Lung microvascular endothelial cell (primary cell): ENCODE results near the gene VDR. TPM values are rescaled to one million over a fixed set of nuclear protein-coding genes. Genes with fewer than 3 reads are reported as not detected.

Experiments
- DNase-seq, 2 donors: peaks; one replicate each; pipeline versions ENCODE4 v3.0.0 to v3.0.0-alpha.2; 2010; ENCODE audit warnings: low read depth in 2 of 2
- total RNA-seq: library from RNA; depleted of rRNA; stranded (reverse); fragments of >200 nt; gene quantifications from 2 replicates; pipeline ENCODE4 v1.2.1, GENCODE V29; 2014

The VDR gene
- not detected in 2 replicates for total RNA-seq

- peak; percentile 45 to 51 for DNase-seq
Observed at GRCh38 chr12:47904713-47905709, at the start of gene VDR. Gene VDR (minus strand): TSS chr12:47904994. CDS start chr12:47879113, 25,881 bp downstream.

DNA sequence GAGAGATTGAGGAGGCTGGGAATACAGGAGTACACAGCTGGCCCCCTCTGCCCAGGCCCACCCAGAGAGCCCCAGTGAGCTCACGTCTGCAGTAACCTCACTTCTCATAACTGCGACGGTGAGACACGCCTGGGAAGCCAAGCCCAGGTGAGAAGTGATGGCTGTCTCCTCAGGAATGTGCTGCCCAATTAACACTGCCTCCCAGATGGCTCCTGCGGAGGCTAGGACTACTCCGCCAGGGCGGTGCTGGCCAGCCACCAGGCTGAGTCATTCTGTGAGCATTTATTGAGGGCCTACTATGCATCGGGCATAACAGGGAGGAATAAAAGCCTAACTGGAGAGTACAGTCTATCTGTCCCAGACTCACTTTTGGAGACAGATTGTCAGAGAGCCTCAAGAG lies 49.3 kb upstream of the VDR start:
- no peak for DNase-seq

DNA sequence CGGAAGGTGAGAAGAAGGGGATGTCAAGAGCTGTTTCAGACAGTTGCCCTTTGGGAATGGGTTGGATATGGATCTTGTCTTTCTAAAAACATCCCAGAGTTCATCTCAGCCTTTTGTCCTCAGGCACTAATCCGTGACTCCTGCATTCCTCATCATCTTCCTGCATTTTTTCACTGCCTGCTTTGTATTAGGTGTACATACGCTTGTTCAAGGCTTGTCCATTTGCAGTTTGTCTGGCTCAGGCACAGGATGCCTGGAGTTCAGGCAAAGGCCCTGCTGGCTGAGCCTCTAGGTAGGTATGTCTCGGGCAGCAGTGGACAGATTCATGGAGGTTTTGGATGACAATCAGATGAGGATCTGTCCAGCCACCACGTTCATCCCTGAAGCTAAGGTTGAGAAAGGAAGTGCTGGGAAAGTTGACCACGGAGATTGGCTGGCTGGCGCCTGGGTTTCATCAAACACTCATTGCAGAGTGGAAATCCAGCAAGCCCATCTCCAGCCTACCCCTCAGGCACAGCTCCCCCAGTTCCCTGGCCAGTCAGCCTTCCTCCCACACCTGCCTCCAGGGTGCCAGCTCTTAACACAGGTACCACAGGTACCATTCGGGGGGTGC lies 46.2 kb upstream of the VDR start:
- no peak for DNase-seq

- peak; percentile 55 to 79 for DNase-seq
Observed at GRCh38 chr12:47949441-47950341, 44.9 kb upstream of the VDR start.

DNA sequence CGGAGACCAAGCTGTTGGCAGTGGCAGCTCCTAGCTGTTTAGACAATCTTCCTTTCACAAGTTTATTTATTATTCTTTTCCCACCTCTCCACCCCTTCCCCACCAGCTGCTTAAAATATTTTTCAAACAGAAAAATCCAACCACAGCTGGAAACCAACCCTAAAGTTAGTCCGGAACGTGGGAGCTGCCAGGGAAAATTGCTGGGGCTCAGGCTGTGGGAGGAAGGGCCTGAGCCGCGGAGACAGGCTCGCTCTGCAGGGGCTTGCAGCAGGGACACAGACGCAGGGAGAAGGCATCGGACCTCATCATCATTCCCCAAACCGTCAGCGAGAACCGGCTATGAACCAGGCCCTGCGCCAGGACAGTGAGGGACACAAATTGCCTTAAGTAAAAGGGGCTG lies 42.5 kb upstream of the VDR start:
- DNase-seq, result no peak

GRCh38 chr12:47946413-47947323 lies 41.9 kb upstream of the VDR start:
- no peak for DNase-seq

DNA sequence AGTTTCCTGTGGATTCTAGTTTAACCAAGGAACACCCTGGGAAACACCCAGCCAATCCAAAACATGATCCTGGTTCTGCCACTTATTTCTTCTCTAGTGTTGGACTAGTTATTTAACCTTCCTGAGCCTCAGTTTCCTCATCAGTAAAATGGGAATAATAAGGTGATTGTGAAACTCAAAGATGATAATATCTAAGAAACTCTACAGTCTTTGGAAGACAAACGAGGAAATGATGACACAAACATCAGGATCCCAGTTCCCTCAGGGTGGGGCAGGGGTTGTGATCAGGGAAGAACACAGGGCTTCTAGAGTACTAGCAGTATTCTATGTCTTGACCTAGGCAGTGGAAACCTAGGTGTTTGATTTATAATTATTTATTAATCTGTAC lies 40.5 kb upstream of the VDR start:
- no peak for DNase-seq

GRCh38 chr12:47944685-47945340 lies 40.0 kb upstream of the VDR start:
- no peak for DNase-seq

DNA sequence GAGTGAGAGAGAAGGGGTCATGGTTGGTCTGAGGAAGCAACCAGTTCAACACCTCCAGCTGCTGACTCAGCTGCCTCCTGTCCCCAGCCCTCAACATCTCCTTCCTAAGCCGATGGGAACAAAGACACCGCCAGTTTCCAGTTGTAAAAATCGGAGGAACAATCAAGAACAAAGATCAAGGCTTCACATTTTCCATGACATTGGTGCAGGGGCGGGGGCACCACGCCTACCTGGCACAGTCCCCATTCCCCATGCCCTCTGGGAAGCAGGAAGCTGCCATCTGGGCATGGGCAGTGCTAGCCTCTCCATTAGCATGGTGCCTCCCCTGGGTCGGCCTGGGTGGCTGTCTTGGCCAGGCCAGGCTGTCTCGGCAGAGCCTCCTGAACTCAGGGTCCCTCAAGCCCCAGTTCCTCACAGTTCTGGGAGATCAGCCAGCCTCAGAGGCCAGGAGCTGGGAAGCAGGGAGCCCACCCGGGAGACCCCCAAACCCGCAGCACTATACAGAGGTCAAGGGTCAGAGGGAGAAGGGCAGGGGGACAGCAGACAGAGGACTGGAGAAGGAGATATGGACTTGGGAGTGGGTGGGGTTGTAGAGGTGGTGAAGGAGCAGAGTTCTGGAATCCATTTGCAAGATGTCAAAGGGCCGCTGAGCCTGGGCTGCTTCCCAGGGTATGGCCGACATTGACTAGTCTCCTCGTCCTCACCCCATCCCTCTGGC lies 39.0 kb upstream of the VDR start:
- DNase-seq, result no peak

DNA sequence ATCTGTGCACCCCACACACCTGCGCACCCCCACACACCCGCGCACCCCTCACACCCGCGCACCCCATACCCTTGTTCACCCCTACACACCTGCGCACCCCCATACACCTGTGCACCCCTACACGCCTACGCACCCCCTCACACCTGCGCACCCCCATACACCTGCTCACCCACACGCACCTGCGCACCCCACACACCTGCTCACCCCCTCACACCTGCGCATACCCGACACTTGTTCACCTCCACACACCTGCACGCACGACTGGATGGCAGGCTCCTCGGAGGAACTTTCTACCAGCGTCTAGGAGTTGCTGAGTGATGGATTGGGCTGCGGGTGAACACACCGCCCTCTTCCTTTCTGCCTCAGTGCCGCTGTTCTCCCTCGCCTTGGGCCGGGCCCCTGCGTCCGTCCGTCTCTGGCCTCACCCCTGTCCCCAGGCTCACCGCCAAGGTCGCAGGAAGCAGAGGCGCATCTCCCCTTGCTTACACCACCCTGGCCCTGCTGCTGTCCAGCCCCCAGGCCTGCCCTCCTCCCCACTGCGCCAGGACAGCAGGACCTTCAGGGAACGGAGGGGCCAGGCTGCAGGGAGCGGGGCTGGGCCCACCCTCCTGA lies 37.9 kb upstream of the VDR start:
- DNase-seq, result no peak

DNA sequence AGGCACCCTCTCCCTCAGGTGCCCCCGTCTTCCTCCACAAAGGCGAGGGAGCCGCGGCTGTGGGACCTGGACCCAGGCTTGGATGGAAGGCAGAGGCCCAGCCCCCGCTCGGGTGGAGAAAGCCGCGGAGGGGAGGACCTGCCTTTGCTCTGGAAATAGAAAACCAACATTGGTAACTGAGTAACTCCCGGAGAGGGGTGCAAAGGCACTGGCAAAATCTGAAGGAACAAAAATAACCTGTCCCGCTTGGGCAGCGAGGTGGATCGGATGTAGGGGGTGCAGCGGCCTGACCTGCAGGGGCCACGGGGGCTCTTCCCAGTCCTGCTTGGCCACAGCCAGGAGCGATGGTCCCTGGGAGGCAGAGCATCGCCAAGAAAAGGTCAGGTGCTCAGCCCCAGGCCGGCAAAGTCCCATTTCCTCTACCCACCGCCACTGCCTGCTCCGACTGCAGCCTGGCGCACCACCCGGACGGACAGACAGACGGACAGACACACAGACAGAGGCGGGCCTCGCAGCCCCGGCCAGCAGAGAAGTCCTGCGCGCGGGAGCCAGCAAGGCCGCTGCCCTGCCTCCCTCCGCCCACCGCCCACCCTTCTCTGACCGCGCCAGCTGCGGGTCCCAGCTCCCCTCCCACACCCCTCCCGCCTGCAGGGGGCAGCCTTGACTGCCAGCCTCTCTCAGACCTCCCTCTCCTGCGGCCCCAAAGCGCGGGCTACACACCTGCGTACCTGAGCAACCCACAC lies 37.2 kb upstream of the VDR start:
- DNase-seq, result peak in 1 of 2 donors; percentile 16

DNA sequence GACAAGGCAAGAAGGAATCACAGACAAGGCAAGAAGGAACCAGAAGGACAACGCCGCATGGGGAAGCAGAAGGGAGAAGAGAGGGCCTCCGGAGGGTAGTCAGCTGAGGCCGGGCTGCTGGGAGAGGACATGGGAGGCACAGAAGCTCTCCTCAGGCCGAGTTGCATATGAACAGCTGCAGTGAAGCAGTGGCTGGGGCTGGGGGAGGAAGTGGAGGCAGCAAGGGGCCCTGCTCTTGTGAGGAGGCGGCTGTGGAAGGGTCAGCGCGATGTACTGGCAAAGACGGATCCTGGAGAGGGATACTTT lies 36.6 kb upstream of the VDR start:
- no peak for DNase-seq

DNA sequence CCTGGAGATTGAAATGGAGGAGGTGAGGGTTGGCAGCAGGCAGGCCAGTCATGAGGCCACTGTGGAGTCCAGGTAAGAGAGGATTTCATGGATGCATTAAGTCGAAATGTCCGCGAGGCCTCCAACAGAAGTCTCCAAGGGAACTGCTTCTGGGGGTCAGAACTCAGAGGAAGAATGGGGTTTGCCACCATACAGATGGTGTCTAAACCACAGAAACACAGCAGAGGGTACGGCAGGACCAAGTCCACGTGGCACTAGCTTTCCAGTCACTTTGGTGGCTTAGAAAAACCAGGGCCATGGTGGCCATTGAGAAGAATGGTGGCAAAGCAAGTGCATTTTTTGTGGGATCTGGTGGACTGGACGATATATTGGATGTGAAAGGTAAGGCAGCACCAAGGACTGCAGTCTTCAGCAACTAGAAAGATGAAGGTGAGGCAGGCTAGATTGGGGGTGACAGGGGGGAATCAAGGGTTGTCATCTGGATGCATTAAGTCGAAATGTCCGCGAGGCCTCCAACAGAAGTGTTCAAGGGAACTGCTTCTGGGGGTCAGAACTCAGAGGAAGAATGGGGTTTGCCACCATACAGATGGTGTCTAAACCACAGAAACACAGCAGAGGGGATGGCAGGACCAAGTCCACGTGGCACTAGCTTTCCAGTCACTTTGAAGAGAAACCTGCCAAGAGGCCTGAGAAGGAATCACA lies 36.1 kb upstream of the VDR start:
- no peak for DNase-seq

- no peak for DNase-seq
Observed at GRCh38 chr12:47939009-47939601, 34.3 kb upstream of the VDR start.

DNA sequence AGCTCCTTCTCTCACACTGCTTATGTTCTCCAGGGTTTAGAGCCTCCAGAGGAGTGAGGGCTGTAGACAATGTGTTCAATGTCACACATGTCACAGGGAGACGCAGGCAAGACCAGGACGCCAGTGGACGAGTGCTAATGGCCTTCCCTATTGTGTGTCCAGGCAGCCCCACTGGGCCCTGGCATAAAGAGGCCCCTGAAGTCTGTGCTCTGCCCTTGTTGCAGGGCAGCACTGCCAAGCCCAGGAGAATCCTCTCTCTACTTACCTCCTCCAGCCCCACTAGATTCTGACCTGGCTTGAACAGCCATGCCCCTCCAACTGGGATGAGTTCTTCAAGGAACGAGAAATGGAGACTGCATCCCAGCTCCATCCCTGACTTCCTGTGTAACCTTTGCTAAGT lies 33.8 kb upstream of the VDR start:
- DNase-seq, result no peak

DNA sequence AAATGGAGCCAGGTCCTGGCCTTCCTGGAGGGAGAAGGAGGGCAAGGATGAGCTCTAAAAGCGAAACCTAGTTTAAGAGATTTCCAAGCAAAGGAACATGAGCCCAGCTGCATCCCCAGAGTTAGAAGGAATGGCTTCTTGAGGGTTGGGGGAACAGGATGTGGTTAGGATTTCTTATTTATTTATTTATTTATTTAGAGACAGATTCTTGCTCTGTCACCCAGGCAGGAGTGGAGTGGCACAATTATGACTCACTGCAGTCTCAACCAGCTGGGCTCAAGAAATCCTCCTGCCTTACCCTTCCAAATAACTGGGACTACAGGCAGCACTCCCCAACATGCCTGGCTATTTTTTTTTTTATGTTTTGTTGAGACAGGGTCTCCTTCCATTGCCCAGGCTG lies 33.3 kb upstream of the VDR start:
- DNase-seq, result no peak

DNA sequence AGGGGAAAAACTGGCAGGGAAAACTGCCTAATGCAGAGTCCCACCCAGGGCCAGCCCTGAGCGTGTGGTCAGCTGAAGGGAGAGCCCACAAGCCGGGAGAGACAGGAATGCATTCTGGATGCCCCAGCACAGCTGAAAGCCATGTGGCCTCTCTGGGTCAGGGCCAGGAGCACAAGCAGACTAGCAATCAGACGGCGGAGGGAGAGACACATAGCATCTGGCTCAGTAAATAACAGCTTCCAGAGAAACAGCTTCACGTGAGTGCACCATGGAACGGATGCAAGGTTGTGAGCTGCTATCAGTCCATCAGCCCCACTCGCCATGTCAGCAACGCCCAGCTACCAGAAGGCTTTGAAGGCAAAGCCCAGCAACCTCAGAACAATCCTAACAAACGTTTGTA lies 30.4 kb upstream of the VDR start:
- no peak for DNase-seq

GRCh38 chr12:47931187-47931586 lies 26.4 kb upstream of the VDR start:
- no peak for DNase-seq
